ENCODE results near the gene PARVB. TPM values are rescaled to one million over a fixed set of nuclear protein-coding genes. Genes with fewer than 3 reads are reported as not detected.

Gene PARVB
- total RNA-seq, 6 experiments from 2014 or later: 36.5 to 44.2 (median 38.9) TPM

- Mint-ChIP-seq H3K27me3 (ENCODE audit: insufficient read depth) (no peaks in the 10 kb centered on the region; the same call in 1 of the 2 replicates), H3K27ac (no peak overlapping the region), H3K4me1 (ENCODE audit: low read depth) (peaks cover 7% of the 10 kb centered on the region; the same call in 1 of the 2 replicates), H3K9me3 (no peaks in the 10 kb centered on the region), H3K4me3 (no peak overlapping the region), H3K36me3 (ENCODE audit: low read depth) (peaks cover 4% of the 10 kb centered on the region; the same call in 1 of the 2 replicates)
- DNase-seq: no peak
- TF ChIP-seq, protein P1, sequence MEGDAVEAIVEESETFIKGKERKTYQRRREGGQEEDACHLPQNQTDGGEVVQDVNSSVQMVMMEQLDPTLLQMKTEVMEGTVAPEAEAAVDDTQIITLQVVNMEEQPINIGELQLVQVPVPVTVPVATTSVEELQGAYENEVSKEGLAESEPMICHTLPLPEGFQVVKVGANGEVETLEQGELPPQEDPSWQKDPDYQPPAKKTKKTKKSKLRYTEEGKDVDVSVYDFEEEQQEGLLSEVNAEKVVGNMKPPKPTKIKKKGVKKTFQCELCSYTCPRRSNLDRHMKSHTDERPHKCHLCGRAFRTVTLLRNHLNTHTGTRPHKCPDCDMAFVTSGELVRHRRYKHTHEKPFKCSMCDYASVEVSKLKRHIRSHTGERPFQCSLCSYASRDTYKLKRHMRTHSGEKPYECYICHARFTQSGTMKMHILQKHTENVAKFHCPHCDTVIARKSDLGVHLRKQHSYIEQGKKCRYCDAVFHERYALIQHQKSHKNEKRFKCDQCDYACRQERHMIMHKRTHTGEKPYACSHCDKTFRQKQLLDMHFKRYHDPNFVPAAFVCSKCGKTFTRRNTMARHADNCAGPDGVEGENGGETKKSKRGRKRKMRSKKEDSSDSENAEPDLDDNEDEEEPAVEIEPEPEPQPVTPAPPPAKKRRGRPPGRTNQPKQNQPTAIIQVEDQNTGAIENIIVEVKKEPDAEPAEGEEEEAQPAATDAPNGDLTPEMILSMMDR (IDR thresholded peaks at IDR 0.05): no peak
These were observed 62.4 kb downstream of the PARVB start for GRCh38 chr22:44086271-44087088.

DNA sequence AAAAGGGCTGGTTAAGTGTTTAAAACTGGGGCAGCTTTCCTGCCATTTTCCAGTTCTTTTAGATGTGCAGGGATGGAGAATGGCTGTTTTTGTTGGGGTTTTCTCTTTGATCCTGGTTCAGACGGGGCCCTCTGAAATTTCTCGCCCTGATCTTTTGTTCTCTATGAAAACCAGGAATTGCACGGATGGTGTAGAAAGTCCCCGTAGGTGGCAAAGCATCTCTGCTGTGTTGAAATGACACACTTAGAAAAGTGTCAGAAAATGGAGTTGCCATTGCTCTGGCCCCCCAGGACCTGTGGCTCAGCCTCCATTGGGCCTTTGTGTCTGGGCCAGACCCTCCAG, 63.0 kb downstream of the PARVB start:
- Mint-ChIP-seq H3K27ac (no peak overlapping the region), H3K4me3 (no peak overlapping the region), H3K9me3 (no peaks in the 10 kb centered on the region), H3K27me3 (ENCODE audit: insufficient read depth) (no peaks in the 10 kb centered on the region; the same call in 1 of the 2 replicates), H3K36me3 (ENCODE audit: low read depth) (peaks cover 4% of the 10 kb centered on the region; the same call in 1 of the 2 replicates), H3K4me1 (ENCODE audit: low read depth) (peaks cover 7% of the 10 kb centered on the region; the same call in 1 of the 2 replicates)
- DNase-seq: no peak
- TF ChIP-seq, protein P1 (IDR thresholded peaks at IDR 0.05): no peak

DNA sequence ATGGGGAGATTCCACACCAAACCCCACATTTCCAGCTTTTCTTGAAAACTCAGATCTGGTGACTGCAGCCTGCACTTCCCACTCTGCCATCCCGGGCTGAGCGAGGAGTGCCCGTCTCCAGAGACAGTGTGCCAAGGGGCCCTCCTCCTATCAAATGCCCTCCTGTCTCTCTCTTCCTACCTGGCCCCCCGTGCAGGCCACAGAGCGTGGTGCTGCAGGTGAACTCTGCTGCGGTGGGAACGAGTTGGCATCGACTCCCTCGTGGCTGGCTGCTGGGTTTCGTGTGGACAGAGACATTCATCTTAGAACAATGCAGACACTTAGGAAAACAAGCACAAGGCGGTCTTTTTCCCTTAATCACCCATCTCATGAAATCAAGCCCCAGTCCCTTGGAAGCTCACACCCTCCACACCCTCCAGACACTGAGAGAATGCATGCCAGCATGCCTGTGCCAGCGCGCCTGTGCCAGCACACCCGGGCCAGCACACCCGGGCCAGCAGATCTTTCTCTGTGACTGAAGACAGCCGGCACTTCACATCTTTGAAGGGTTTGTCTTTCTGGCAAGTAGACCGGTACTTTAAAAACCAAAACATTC, 65.0 kb downstream of the PARVB start:
- no peak overlapping the region for H3K4me3 Mint-ChIP-seq
- H3K4me1 Mint-ChIP-seq (ENCODE audit: low read depth): peaks cover 7% of the 10 kb centered on the region; the same call in 1 of the 2 replicates
- H3K27me3 Mint-ChIP-seq (ENCODE audit: insufficient read depth): no peaks in the 10 kb centered on the region; the same call in 1 of the 2 replicates
- peak overlapping the region; percentile 10; the same call in 1 of the 2 replicates for H3K27ac Mint-ChIP-seq
- TF ChIP-seq, protein P1 (IDR thresholded peaks at IDR 0.05): no peak
- no peaks in the 10 kb centered on the region for H3K9me3 Mint-ChIP-seq
- H3K36me3 Mint-ChIP-seq (ENCODE audit: low read depth): peaks cover 4% of the 10 kb centered on the region; the same call in 1 of the 2 replicates
- peak; percentile 2 for DNase-seq

GRCh38 chr22:44089717-44090570, 65.8 kb downstream of the PARVB start:
- H3K4me3 Mint-ChIP-seq: no peak overlapping the region

DNA sequence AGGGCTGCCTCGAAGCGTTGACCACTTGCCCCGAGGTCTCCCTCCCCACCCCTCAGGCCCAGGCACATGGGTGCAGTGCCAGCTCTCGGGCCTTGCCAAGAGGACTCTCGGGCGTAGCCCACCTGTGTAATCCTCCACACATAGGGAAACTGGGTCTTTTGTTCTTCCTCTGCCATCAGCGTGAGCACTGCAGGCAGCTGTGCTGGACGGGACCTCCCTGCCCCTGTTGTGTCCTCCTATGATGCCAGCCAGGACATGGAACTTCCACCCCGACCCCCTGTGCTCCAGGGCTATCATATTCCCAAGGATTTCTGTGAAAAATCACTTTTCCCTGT, 66.4 kb downstream of the PARVB start:
- Mint-ChIP-seq H3K27ac (no peak overlapping the region), H3K4me3 (no peak overlapping the region), H3K4me1 (ENCODE audit: low read depth) (peaks cover 7% of the 10 kb centered on the region; the same call in 1 of the 2 replicates), H3K27me3 (ENCODE audit: insufficient read depth) (no peaks in the 10 kb centered on the region; the same call in 1 of the 2 replicates), H3K9me3 (no peaks in the 10 kb centered on the region), H3K36me3 (ENCODE audit: low read depth) (no peaks in the 10 kb centered on the region; the same call in 1 of the 2 replicates)
- no peak for DNase-seq
- TF ChIP-seq, protein P1 (IDR thresholded peaks at IDR 0.05): no peak

More at GRCh38 chr22:44089717-44090570, 65.8 kb downstream of the PARVB start:
- DNase-seq: no peak
- H3K4me1 Mint-ChIP-seq (ENCODE audit: low read depth): peaks cover 7% of the 10 kb centered on the region; the same call in 1 of the 2 replicates
- peaks cover under 1% of the 10 kb centered on the region for H3K36me3 Mint-ChIP-seq (ENCODE audit: low read depth)
- no peak overlapping the region for H3K27ac Mint-ChIP-seq
- TF ChIP-seq, protein P1 (IDR thresholded peaks at IDR 0.05): no peak
- H3K9me3 Mint-ChIP-seq: no peaks in the 10 kb centered on the region
- H3K27me3 Mint-ChIP-seq (ENCODE audit: insufficient read depth): no peaks in the 10 kb centered on the region; the same call in 1 of the 2 replicates

Data from HFFc6 (cell line).